T-helper 17 cell (primary cell): ENCODE results near the gene CARHSP1. TPM values are rescaled to one million over a fixed set of nuclear protein-coding genes. Genes with fewer than 3 reads are reported as not detected.

Experiments
- ATAC-seq: fragments of 150-1000 bp; cut with Tn5 transposase; 2 replicates; pipeline ENCODE4 v1.10.0; 2021; ENCODE audit warnings: mild to moderate bottlenecking, moderate library complexity
- DNase-seq, 3 donors: peaks; one replicate each; pipeline versions ENCODE4 v3.0.0 to v3.0.0-alpha.2; 2020 to 2021
- H3K9me3 ChIP-seq: one replicate; pipeline ENCODE4 v1.7.0; 2013; ENCODE audit warnings: low read length, mild to moderate bottlenecking; ENCODE audit not compliant: control insufficient read depth, poor library complexity, severe bottlenecking
- H3K27ac Mint-ChIP-seq: one replicate; pipeline ENCODE4 v1.8.0; 2022; ENCODE audit warnings: mild to moderate bottlenecking, moderate library complexity, mixed read lengths
- H3K27me3 Mint-ChIP-seq: one replicate; pipeline ENCODE4 v1.8.0; 2022; ENCODE audit warnings: mixed read lengths
- H3K36me3 Mint-ChIP-seq: one replicate; pipeline ENCODE4 v1.8.0; 2022; ENCODE audit warnings: low read depth, mixed read lengths
- H3K4me1 Mint-ChIP-seq: one replicate; pipeline ENCODE4 v1.8.0; 2022; ENCODE audit warnings: mild to moderate bottlenecking, mixed read lengths
- H3K4me3 Mint-ChIP-seq: one replicate; pipeline ENCODE4 v1.8.0; 2022; ENCODE audit warnings: mild to moderate bottlenecking, moderate library complexity, mixed read lengths
- total RNA-seq, 4 donors: library from RNA in 2 of 4; stranded (reverse) in 2 of 4; gene quantifications; one replicate each; pipeline ENCODE4 v1.2.3 and lab custom pipeline; 2022 to 2026

Gene CARHSP1
- total RNA-seq, 2 donors from 2014 or later: 25.4 to 30.4 TPM

- Mint-ChIP-seq H3K27me3 (no peaks in the 10 kb centered on the region), H3K4me3 (no peak overlapping the region), H3K4me1 (peaks cover 19% of the 10 kb centered on the region), H3K27ac (no peak overlapping the region), H3K36me3 (peaks cover under 1% of the 10 kb centered on the region)
- H3K9me3 ChIP-seq: no peaks in the 10 kb centered on the region
- ATAC-seq (no peak), DNase-seq (no peak)
Measured at GRCh38 chr16:8862309-8863130, 6.3 kb downstream of the CARHSP1 start.

- Mint-ChIP-seq H3K27me3 (no peaks in the 10 kb centered on the region), H3K4me1 (peaks cover 18% of the 10 kb centered on the region), H3K4me3 (no peak overlapping the region), H3K27ac (peak overlapping the region; percentile 24), H3K36me3 (no peaks in the 10 kb centered on the region)
- no peaks in the 10 kb centered on the region for H3K9me3 ChIP-seq
- DNase-seq (no peak), ATAC-seq (no peak)
Measured at GRCh38 chr16:8861563-8862308, 7.1 kb downstream of the CARHSP1 start.

- no peak for DNase-seq
- no peak for ATAC-seq
- H3K36me3 Mint-ChIP-seq: peaks cover 2% of the 10 kb centered on the region
- peaks cover 21% of the 10 kb centered on the region for H3K4me1 Mint-ChIP-seq
- no peaks in the 10 kb centered on the region for H3K27me3 Mint-ChIP-seq
- H3K4me3 Mint-ChIP-seq: no peak overlapping the region
- H3K27ac Mint-ChIP-seq: peak overlapping the region; percentile 34
- H3K9me3 ChIP-seq: no peaks in the 10 kb centered on the region
Measured at GRCh38 chr16:8859913-8860881, 8.6 kb downstream of the CARHSP1 start.

GRCh38 chr16:8858994-8859912, 9.6 kb downstream of the CARHSP1 start:
- DNase-seq: no peak
- peaks cover 5% of the 10 kb centered on the region for H3K36me3 Mint-ChIP-seq
- H3K27ac Mint-ChIP-seq: no peak overlapping the region

GRCh38 chr16:8855972-8856371, 12.8 kb downstream of the CARHSP1 start:
- ATAC-seq (no peak), DNase-seq (no peak)
- no peaks in the 10 kb centered on the region for H3K27me3 Mint-ChIP-seq
- H3K27ac Mint-ChIP-seq: peak overlapping the region; percentile 67
- H3K4me1 Mint-ChIP-seq: peaks cover 22% of the 10 kb centered on the region
- H3K9me3 ChIP-seq: no peaks in the 10 kb centered on the region
- no peak overlapping the region for H3K4me3 Mint-ChIP-seq
- H3K36me3 Mint-ChIP-seq: peaks cover 5% of the 10 kb centered on the region

More at GRCh38 chr16:8858994-8859912, 9.6 kb downstream of the CARHSP1 start:
- peaks cover 21% of the 10 kb centered on the region for H3K4me1 Mint-ChIP-seq
- H3K27me3 Mint-ChIP-seq: no peaks in the 10 kb centered on the region
- H3K9me3 ChIP-seq: no peaks in the 10 kb centered on the region
- H3K4me3 Mint-ChIP-seq: no peak overlapping the region
- no peak for ATAC-seq

- H3K36me3 Mint-ChIP-seq: peaks cover 5% of the 10 kb centered on the region
- H3K4me1 Mint-ChIP-seq: peaks cover 28% of the 10 kb centered on the region
- H3K9me3 ChIP-seq: no peaks in the 10 kb centered on the region
- ATAC-seq (no peak), DNase-seq (no peak)
- no peaks in the 10 kb centered on the region for H3K27me3 Mint-ChIP-seq
- H3K4me3 Mint-ChIP-seq: no peak overlapping the region
- H3K27ac Mint-ChIP-seq: no peak overlapping the region
Measured at GRCh38 chr16:8855051-8855786, 13.6 kb downstream of the CARHSP1 start.

- ATAC-seq: no peak
- Mint-ChIP-seq H3K27me3 (no peaks in the 10 kb centered on the region), H3K4me3 (no peak overlapping the region), H3K4me1 (peaks cover 34% of the 10 kb centered on the region), H3K27ac (peak overlapping the region; percentile 39), H3K36me3 (peaks cover 7% of the 10 kb centered on the region)
- DNase-seq: no peak
- H3K9me3 ChIP-seq: no peaks in the 10 kb centered on the region
Measured at GRCh38 chr16:8854298-8854948, 14.4 kb downstream of the CARHSP1 start.

GRCh38 chr16:8853611-8854010, 15.2 kb downstream of the CARHSP1 start:
- Mint-ChIP-seq H3K4me1 (peaks cover 36% of the 10 kb centered on the region), H3K36me3 (peaks cover 7% of the 10 kb centered on the region), H3K27ac (peak overlapping the region; percentile 39), H3K4me3 (no peak overlapping the region), H3K27me3 (no peaks in the 10 kb centered on the region)
- no peaks in the 10 kb centered on the region for H3K9me3 ChIP-seq
- ATAC-seq: no peak
- no peak for DNase-seq

GRCh38 chr16:8853150-8853549, 15.7 kb downstream of the CARHSP1 start:
- DNase-seq (no peak), ATAC-seq (no peak)
- H3K4me1 Mint-ChIP-seq: peaks cover 35% of the 10 kb centered on the region
- no peaks in the 10 kb centered on the region for H3K27me3 Mint-ChIP-seq
- H3K36me3 Mint-ChIP-seq: peaks cover 7% of the 10 kb centered on the region
- peak overlapping the region; percentile 79 for H3K27ac Mint-ChIP-seq
- H3K4me3 Mint-ChIP-seq: no peak overlapping the region
- H3K9me3 ChIP-seq: no peaks in the 10 kb centered on the region

GRCh38 chr16:8852534-8852933, 16.3 kb downstream of the CARHSP1 start:
- Mint-ChIP-seq H3K36me3 (peaks cover 7% of the 10 kb centered on the region), H3K4me1 (peaks cover 30% of the 10 kb centered on the region), H3K27ac (peak overlapping the region; percentile 79), H3K27me3 (no peaks in the 10 kb centered on the region), H3K4me3 (no peak overlapping the region)
- ATAC-seq (no peak), DNase-seq (no peak)
- H3K9me3 ChIP-seq: no peaks in the 10 kb centered on the region

GRCh38 chr16:8851761-8852403, 16.9 kb downstream of the CARHSP1 start:
- H3K9me3 ChIP-seq: no peaks in the 10 kb centered on the region
- Mint-ChIP-seq H3K4me1 (peaks cover 26% of the 10 kb centered on the region), H3K36me3 (peaks cover 7% of the 10 kb centered on the region), H3K27me3 (no peaks in the 10 kb centered on the region), H3K4me3 (no peak overlapping the region), H3K27ac (peak overlapping the region; percentile 79)
- ATAC-seq (no peak), DNase-seq (no peak)
